SH-SY5Y (cell line): ENCODE results near the gene ATG12.

ENCODE experiments used
- GATA2 ChIP-seq: IDR thresholded peaks from 2 replicates; pipeline ENCODE4 v1.6.1; 2011; ENCODE audit warnings: mild to moderate bottlenecking, low read depth, low read length
- GATA3 ChIP-seq: IDR thresholded peaks from 2 replicates; pipeline ENCODE4 v1.6.1; 2011; ENCODE audit warnings: low read depth, mild to moderate bottlenecking, low read length, moderate library complexity

DNA sequence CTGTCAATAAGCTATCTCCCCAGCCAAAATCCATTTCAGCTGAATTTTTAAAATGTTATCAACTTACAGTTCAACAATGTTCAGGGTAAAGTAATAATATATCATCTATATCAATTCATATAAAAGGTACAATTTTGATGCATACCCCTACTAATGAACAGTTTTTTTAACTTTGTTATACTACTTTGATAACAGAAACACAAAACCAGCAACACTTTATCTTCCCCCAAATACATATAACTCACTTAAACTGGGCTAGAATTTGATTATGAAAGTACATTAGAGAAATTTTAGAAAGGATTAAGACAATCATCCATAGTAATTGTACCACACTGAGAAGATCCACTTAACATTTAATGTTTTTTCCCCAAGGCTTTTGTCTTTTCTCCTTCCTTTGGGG is 30.0 kb downstream of the ATG12 start:
- TF ChIP-seq GATA3 (peak; percentile 20; the same call in 1 of the 2 replicates), GATA2 (no peak)
